Activated CD4-positive, alpha-beta T cell treated with anti-CD3 and anti-CD28 coated beads for 1 hour (primary cell): Measurements from ENCODE around the gene PAOX.
"Not testable (repeated sequence)": the region's sequence is repeated elsewhere in the genome, so short reads cannot be mapped to it uniquely, and the experiment has no call there.

Experiments used
- DNase-seq: peaks from one replicate; pipeline ENCODE4 v3.0.0-alpha.2; 2020

Gene PAOX

DNA sequence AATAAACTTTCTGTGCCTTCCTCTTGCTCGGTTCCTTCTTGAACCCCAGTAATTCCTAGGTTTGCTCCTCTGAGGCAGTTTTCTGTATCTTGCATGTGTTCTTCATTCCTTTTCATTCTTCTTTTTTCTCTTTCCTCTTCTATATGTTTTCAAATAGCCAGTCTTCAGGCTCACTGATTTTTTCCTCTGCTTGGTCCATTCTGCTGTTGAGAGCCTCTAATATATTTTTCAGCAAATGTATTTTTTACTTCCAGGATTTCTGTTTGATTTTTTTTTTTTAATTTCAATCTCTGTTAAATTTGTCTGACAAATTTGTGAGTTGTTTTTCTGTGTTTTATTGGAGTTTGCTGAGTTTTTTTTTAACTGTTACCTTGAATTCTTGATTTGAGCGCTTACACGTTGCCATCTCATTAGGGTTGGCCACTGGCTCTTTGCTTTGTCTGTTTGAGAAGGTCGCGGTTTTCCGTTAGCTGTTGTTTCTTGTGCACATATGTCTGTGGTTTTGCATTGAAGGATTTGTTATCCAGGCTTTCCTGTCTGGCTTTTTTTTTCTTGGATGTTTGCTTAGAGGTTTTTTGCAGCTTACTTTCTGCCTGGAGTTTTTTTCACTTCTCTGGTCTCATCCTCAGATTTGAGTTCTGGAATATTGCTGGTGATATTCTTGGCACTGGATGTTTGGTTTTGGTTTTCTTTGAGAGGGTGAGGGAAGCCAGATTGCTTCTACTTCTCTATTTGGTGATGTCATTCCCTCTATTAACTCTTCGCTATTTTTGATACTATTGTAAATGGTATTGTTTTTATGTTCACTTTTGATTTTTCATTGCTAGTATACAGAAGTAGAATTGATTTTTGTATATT, 32.7 kb downstream of the PAOX start:
- DNase-seq = no peak

- no peak for DNase-seq
Measured at GRCh38 chr10:133412381-133412711, 33.3 kb downstream of the PAOX start.

- not testable (repeated sequence) for DNase-seq
Measured at GRCh38 chr10:133414401-133414800, 35.3 kb downstream of the PAOX start.

DNA sequence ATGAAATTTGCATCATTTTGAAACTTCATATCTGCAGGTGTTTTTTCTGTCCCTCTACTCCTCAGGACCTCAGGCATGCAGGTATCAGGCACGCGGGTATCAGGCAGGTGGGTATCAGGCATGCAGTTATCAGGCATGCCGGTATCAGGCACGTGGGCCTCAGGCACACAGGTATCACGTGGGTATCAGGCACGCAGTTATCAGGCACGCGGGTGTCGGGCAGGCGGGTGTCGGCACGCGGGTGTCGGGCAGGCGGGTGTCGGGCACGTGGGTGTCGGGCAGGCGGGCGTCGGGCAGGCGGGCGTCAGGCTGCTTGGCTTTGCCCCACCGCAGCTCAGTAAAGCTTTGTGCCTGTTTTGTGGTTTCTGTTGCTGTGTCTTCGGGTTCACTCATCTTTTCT, 36.7 kb downstream of the PAOX start:
- no peak for DNase-seq

GRCh38 chr10:133418289-133418993, 39.4 kb downstream of the PAOX start:
- DNase-seq = no peak

DNA sequence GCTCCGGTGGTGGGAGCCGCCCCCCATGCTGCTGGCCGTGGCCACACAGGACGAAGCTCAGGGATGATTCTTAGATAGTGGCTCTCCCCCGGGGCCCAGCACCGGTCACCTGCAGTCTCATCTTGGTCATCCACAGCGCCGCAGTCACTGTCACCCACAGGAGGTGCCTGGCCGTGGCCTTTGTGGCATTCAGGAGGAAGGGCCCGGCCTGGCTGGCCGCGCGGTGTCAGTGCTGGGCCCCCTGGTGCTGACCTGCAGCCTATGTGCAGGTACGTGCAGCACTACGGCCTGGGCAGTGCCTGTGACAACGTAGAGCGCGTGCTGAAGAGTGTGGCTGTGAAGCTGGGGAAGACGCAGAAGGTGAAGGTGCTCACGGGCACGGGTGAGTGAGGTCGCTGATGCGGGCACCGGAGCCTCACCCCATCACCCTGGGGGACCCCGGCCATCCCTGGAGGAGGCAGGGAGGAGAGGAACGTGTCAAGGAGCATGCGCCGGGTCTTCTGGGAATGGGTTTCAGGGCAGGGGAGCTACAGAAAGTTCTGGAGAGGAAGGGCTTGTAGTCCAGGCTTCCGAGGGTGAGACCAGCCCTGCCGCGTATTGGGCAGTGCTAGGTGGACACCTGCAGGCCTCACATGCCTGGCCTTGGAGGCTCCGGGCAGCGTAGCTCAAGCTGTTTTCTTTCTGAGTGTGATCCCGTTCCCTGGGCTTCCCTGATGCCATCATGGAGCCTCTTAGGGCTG, 40.3 kb downstream of the PAOX start:
- no peak for DNase-seq

DNA sequence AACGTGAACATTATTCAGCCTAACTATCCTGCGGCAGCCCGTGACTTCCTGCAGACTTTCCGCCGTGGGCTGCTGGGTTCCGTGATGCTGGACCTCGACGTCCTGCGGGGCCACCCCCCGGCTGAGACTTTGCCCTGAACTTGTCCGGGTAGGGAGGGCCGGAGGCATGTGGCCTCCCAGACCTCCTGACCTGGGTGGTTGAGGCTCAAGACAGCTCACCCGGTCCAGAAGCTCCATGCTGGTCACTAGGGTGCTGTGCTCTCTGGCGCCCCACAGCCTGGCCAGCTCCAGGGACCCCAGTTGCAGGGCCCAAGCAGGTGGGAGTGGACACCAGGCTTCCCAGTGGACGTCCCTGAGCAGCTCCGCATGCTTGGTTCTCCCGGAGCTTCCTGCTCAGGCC, 41.0 kb downstream of the PAOX start:
- DNase-seq = no peak

- DNase-seq = no peak
Measured at GRCh38 chr10:133420579-133420978, 41.5 kb downstream of the PAOX start.

DNA sequence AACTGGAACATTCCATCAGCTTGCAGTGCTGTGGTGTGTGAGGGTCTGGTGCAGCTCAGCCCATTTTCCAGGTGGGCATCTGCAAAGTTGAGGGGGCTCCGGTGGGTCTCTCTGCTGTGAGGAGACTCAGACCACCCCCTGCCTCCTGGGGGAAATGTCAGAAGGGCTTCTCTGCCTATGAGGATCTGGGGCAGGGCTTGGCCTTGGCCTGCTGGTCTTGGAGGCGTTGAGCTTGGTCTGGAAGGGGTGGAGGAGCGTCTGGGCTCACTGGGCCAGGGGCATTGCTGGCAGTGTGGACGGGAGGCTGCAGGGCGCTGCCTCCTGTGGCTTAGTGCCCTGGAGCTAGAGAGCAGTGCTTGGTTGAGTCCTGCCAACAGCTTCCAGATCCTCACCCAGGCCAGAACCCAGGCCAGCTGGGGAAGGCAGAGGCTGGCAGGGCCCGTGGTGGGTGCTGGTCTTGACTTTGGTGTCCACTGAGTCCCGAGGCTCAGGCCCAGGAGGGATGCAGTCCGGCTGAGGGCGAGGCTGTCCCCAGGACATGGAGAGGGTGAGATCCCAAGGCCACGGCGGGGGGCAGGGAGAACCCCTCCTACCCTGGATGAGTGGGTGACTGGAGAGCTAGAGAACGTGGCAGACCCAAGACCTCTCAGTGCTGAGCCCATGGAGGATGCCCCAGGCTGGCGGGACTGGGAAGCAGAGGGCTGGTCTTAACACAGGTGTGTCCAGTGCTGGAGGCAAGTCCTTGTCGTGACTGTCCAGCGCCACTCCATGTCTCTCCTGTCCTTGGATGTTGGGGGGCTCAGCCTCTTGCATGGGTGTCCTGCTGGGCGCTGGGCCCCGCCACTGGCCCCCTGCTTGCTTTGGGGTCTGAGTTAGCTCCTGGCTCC, 42.5 kb downstream of the PAOX start:
- DNase-seq = no peak

DNA sequence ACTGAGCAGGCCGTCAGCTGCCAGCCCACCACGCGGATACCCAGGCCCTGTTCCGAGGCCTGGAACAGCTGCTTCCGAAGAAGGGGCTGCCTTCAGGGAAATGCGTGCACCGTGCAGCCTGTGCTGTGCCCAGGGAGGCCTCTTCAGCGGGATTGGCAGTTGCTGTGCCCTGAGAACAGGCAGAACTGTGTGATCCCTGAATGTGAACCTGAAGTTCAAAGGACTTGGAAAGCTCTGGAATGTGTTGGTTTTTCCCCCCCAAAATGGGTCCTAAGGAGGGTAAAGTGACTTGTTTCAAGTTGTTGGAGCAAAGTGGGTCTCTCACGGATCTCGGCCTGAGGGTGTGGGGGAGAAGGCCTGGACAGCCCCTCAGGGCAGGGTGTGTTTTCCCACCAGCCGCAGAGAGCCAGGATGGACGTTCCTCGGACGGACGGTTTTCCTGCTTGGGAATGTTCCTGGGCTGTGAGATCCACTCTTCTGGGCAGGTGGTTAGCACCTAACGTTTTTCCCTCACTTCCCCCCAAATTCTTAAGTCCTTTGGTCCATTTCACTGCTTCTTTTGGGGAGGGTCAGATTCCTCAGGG, 43.3 kb downstream of the PAOX start:
- DNase-seq = no peak

GRCh38 chr10:133422807-133423771, 44.0 kb downstream of the PAOX start:
- DNase-seq = no peak

DNA sequence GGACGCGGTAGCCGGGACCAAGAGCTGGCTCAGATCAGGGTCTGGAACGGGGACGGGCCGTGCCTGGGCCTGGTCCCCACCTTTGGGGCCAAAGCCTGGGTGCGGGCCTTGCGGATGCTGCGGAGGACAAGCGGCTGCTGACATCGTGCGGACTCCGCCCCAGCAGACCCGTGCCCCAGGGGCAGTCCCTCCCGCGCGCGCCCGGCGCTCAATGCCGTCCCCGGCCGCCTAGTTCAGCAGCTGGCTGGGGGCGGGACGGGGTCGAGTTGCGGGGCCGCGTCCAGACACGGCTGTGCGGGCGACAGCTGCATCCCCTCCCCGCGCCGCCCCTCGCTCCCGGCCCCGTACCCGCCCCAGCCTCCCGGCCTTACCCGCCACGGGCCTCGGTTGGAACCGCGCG, 45.0 kb downstream of the PAOX start:
- not testable (repeated sequence) for DNase-seq

DNA sequence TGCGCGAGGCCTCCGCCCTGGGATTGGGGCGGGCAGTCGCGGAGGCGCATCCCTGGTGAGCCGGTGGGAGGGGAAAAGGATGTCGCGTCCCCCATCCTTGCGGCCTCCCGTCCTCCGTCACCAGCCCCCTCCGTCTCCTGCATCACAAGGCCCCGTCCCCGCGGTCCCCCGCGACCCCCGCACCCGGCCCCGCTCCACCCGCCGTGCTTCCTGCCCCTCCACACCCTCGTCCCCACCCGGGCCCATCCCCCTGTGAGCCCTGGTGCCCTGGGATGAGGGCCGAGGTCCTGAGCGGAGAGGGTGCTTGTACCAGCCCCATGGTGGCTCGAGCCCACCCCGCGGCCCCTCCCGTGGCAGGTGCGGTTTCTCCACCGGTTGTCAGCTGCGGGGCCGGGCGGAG, 45.5 kb downstream of the PAOX start, which contains the start of gene SPRN:
Gene SPRN (minus strand): TSS at position 25 of the 400 bp plus-strand sequence. CDS start 944 bp downstream, outside the sequence.
- not testable (repeated sequence) for DNase-seq

GRCh38 chr10:133429571-133429970, 50.5 kb downstream of the PAOX start:
- not testable (repeated sequence) for DNase-seq

- not testable (repeated sequence) for DNase-seq
Measured at GRCh38 chr10:133431888-133432613, 53.0 kb downstream of the PAOX start.

DNA sequence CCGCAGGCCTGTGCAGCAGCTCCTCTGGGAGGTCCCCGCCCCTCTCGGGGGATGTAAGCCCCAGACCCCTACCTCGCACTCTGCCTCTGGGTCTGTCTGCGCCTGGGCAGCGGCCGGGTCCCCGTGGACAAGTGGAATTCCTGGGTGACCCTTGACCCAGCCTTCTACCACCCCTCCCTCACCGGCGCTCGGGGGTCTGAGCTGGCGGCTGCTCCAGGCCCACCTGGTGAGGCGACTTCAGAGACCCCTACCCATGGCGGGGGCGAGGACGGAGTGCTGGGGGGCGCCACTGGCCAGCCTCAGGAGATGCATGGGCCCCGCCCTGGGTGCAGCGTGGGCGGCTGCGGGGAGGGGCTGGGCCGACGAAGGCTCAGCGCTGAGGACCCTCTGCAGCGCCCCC, 53.7 kb downstream of the PAOX start:
- not testable (repeated sequence) for DNase-seq

DNA sequence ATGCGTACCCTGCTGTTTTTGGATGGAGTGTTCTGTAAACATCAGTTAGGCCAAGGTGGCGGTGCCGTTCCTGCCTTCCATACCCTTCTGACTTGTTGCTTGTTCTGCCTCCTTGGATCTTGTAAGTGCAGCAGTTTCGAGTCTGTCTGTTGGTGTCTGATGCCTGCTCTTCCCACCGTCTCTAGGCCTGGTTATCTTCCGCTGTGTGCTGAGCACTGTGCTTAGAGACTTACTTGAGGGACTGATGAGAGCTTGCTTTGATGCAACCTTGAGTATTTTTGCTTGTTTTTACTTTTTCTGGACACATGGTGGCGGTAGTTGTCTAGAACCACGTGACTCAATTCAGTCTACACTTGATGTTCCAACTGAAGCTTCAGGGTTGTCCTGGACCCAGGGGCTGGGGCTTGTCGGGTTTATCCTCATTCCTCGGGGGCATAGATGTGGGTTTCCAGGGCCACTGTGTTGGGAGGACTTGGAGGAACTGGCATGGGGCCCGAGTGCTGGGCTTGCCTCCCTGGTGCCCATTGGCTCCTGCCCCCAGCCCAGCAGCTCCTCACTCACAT, 59.7 kb downstream of the PAOX start:
- DNase-seq = no peak

DNA sequence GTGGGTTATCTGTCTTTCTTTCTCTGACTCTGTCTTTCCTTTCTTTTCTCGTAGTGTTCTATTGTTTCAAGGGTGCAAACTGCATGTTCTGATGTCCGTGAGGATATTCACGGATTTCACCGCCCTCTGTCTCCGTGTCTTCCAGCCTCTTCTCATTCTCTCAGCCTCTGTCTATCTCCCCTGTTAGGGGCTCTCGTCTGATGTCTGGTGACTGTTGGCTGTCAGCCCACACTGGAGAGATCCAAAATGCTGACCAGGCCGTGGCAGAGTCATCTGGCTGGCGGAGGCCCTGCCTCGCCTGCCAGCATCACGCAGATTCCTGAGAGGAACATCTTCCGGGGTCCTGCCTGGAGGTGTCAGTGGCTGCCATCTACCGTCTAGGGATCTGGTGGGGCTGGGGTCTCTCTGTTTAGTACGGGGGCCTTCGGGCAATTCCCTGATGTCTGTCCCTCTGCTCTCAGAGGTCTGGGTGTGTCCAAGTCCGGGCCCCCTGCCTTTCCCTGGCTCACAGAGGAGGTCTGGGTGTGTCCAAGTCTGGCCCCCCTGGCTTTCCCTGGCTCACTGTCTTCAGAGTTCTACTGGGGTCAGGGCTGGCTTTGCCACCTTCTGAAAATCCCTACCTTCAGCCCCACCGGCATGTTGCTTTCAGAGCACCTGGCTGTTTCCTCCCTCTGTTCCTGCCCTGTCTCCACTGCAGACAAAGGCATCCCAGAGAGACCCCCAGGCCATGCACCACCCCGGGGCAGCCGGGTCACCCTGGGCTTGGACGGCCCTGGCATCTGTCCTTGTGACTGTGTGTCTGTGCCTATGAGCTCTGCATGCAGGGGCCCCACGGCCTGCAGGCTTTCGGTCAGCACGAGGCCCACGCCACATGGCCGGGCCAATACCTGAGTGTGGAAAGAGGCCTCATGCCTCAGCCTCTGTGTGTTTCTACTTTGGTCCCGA, 60.7 kb downstream of the PAOX start:
- DNase-seq = peak; percentile 6
